Osteoblast (primary cell): Measurements from ENCODE around the gene ALDH7A1. TPM values are rescaled to one million over a fixed set of nuclear protein-coding genes. Genes with fewer than 3 reads are reported as not detected.

Experiments used
- DNase-seq: peaks from one replicate; pipeline ENCODE4 v3.0.0; 2011; ENCODE audit warnings: low spot score, mixed read lengths; ENCODE audit not compliant: insufficient read length; ENCODE audit errors: missing footprints
- H2AFZ ChIP-seq: 2 replicates; pipeline ENCODE4 v1.6.0; 2011; ENCODE audit warnings: mild to moderate bottlenecking, low read length
- H3K27ac ChIP-seq: 2 replicates; pipeline ENCODE4 v1.5.1; 2011; ENCODE audit warnings: mild to moderate bottlenecking, low read depth, low read length, moderate library complexity
- H3K27me3 ChIP-seq: 2 replicates; pipeline ENCODE4 v1.6.0; 2012; ENCODE audit warnings: mild to moderate bottlenecking, control low read depth, inconsistent platforms, low read length, moderate library complexity; ENCODE audit not compliant: insufficient read depth
- H3K36me3 ChIP-seq: 2 replicates; pipeline ENCODE4 v1.5.1; 2011; ENCODE audit warnings: mild to moderate bottlenecking, low read length, control low read depth, moderate library complexity; ENCODE audit not compliant: insufficient read depth
- H3K4me1 ChIP-seq: 2 replicates; pipeline ENCODE4 v1.5.1; 2011; ENCODE audit warnings: mild to moderate bottlenecking, low read length, control low read depth, moderate library complexity; ENCODE audit not compliant: insufficient read depth
- H3K4me2 ChIP-seq: 2 replicates; pipeline ENCODE4 v1.6.0; 2011; ENCODE audit warnings: mild to moderate bottlenecking, low read length; ENCODE audit not compliant: insufficient read depth
- H3K4me3 ChIP-seq: fragments of 200-600 bp; sonication (generic); 3 replicates; pipeline ENCODE4 v1.5.1; 2012; ENCODE audit warnings: mild to moderate bottlenecking, low read length, inconsistent platforms; ENCODE audit not compliant: insufficient read depth
- H3K79me2 ChIP-seq: 2 replicates; pipeline ENCODE4 v1.6.0; 2012; ENCODE audit warnings: mild to moderate bottlenecking, low read length, control low read depth, inconsistent platforms; ENCODE audit not compliant: insufficient read depth
- H3K9me3 ChIP-seq: 2 replicates; pipeline ENCODE4 v1.5.1; 2011; ENCODE audit warnings: low read depth, low read length, control low read depth
- H4K20me1 ChIP-seq: 2 replicates; pipeline ENCODE4 v1.6.0; 2012; ENCODE audit warnings: mild to moderate bottlenecking, low read length, control low read depth; ENCODE audit not compliant: insufficient read depth
- total RNA-seq: library from RNA; depleted of rRNA; stranded (reverse); fragments of >200 nt; gene quantifications from 2 replicates; pipeline ENCODE4 v1.2.3, GENCODE V29; 2012
- TF ChIP-seq, protein P1 (sequence below): IDR thresholded peaks from 2 replicates; pipeline ENCODE4 v1.5.1; 2011; ENCODE audit warnings: mild to moderate bottlenecking, low read depth, low read length, moderate library complexity; ENCODE audit errors: extremely low read depth

Gene ALDH7A1
- total RNA-seq, result 39.1 and 50.4 TPM in 2 replicates

DNA sequence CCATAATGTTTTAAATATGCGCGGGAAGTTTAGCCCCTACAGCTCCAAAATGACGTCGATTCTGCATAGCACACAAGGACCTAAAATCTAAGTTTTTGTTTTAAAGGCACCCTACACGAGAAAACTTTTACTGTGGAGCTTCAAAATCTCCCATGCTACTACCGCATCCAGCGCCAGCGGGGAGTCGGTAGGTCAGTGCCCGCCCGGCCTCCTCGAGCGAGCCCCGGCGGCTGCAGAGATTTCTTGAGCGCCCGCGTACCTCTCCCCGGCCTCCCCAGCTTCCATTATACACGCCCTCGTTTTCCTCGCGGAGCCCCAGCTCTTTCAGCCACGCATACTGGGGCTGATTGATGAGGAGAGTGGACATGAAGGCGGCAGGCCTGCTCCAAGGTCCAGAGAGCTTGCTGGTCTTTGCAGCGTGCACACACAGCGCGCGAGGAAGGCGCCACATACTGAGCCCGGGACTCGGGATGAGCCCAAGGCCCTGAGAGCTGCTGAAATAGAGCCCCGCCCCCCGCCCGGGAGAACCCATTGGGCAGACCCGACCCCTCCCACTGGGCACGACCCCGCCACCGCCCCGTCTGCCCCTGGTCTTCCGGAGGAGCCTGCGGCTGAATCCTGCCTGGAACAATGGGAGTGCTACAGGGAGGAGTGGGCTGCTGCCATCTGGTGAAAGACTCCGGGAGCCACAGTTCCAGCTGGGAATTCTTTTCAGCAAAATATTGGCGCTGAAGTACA is at the start of gene ALDH7A1:
Gene ALDH7A1, minus strand, starts transcription at position 472 of the 738 bp plus-strand sequence. Its CDS starts 21 bp downstream, at position 451.
- H3K27ac ChIP-seq, result peak within 1 kb of the TSS; percentile 39
- peaks cover 17% of the 10 kb centered on the region for H3K4me1 ChIP-seq
- TF ChIP-seq, protein P1, sequence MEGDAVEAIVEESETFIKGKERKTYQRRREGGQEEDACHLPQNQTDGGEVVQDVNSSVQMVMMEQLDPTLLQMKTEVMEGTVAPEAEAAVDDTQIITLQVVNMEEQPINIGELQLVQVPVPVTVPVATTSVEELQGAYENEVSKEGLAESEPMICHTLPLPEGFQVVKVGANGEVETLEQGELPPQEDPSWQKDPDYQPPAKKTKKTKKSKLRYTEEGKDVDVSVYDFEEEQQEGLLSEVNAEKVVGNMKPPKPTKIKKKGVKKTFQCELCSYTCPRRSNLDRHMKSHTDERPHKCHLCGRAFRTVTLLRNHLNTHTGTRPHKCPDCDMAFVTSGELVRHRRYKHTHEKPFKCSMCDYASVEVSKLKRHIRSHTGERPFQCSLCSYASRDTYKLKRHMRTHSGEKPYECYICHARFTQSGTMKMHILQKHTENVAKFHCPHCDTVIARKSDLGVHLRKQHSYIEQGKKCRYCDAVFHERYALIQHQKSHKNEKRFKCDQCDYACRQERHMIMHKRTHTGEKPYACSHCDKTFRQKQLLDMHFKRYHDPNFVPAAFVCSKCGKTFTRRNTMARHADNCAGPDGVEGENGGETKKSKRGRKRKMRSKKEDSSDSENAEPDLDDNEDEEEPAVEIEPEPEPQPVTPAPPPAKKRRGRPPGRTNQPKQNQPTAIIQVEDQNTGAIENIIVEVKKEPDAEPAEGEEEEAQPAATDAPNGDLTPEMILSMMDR, result peak; percentile 51
- no peaks in the 10 kb centered on the region for H3K9me3 ChIP-seq
- peak; percentile 98 for DNase-seq
- H4K20me1 ChIP-seq, result no peaks in the 10 kb centered on the region
- no peaks in the 10 kb centered on the region for H3K27me3 ChIP-seq
- peaks cover 7% of the 10 kb centered on the region for H3K36me3 ChIP-seq
- peaks cover 14% of the 10 kb centered on the region for H3K79me2 ChIP-seq
- peak within 1 kb of the TSS; percentile 98 for H3K4me2 ChIP-seq
- H3K4me3 ChIP-seq, result peak within 1 kb of the TSS; percentile 89
- peak within 1 kb of the TSS; percentile 89 for H2AFZ ChIP-seq

DNA sequence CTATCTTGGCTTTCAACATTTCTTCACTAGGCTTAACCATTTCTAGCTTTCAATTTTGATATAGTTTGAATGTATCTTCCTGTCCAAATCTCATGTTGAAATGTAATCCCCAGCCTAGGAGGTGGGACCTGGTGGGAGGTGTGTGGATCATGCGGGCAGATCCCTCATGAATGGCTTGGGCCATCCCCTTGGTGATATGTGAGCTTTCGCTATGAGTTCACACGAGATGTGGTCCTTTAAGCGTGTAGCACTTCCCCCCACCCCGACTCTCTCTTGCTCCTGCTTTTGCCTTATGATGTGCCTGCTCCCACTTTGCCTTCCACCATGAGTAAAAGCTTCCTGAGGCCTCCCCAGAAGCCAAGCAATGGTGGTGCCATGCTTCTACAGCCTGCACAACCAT is 46.4 kb upstream of the ALDH7A1 start:
- TF ChIP-seq, protein P1, result no peak
- Histone ChIP-seq H3K27me3 (no peaks in the 10 kb centered on the region), H3K36me3 (no peaks in the 10 kb centered on the region), H2AFZ (peak overlapping the region; percentile 22), H3K79me2 (no peaks in the 10 kb centered on the region), H4K20me1 (no peaks in the 10 kb centered on the region), H3K4me3 (no peak overlapping the region), H3K9me3 (peaks cover 4% of the 10 kb centered on the region), H3K27ac (no peak overlapping the region), H3K4me1 (no peaks in the 10 kb centered on the region), H3K4me2 (no peak overlapping the region)
- DNase-seq, result no peak

DNA sequence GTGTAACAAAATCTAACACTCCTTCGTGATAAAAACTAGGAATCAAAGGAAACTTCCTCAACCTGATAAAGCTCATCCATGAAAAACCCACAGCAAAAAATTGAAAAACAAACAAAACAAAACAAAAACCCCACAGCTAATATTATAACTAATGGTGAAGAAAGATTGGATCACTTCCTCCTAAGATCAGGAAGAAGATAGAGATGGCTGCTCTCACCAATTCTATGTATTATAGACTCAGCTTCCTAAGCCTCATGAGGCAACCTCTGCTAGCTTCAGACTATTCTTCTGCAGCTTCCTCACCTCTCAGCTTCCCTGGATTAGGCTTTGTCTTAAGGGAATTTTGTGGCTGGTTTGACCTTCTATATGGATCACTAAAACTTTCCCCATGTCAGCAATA is 45.8 kb upstream of the ALDH7A1 start:
- peaks cover 4% of the 10 kb centered on the region for H3K9me3 ChIP-seq
- H3K4me2 ChIP-seq, result no peak overlapping the region
- no peaks in the 10 kb centered on the region for H3K4me1 ChIP-seq
- H3K36me3 ChIP-seq, result no peaks in the 10 kb centered on the region
- no peaks in the 10 kb centered on the region for H4K20me1 ChIP-seq
- no peak overlapping the region for H3K4me3 ChIP-seq
- no peak overlapping the region for H3K27ac ChIP-seq
- H3K27me3 ChIP-seq, result no peaks in the 10 kb centered on the region
- TF ChIP-seq, protein P1, result no peak
- DNase-seq, result no peak
- H3K79me2 ChIP-seq, result no peaks in the 10 kb centered on the region
- no peak overlapping the region for H2AFZ ChIP-seq

DNA sequence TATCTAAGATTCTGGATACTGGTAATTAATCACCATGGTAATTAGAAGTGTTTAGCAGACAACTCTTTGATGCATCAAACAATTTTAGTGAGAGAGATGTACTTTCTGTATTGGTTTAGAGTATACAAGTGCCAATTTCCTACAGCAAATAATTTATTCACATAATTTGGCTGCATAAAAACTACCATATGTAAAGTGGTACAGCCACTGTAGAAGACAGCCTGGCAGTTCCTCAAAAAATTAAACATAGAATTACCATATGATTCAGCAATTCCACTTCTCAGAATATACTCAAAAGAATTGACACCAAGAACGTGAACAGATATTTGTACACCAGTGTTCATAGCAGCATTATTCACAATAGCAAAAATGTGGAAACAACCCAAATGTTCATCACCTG is 41.9 kb upstream of the ALDH7A1 start:
- no peaks in the 10 kb centered on the region for H3K79me2 ChIP-seq
- no peak overlapping the region for H3K4me3 ChIP-seq
- H3K4me2 ChIP-seq, result no peak overlapping the region
- DNase-seq, result no peak
- H3K9me3 ChIP-seq, result no peaks in the 10 kb centered on the region
- no peak overlapping the region for H2AFZ ChIP-seq
- H3K4me1 ChIP-seq, result no peaks in the 10 kb centered on the region
- H3K27me3 ChIP-seq, result no peaks in the 10 kb centered on the region
- TF ChIP-seq, protein P1, result no peak
- no peaks in the 10 kb centered on the region for H3K36me3 ChIP-seq
- no peak overlapping the region for H3K27ac ChIP-seq
- no peaks in the 10 kb centered on the region for H4K20me1 ChIP-seq
